GM12891 (cell line): ENCODE results near the gene CWF19L1.

Source experiments
- POLR2A ChIP-seq: IDR thresholded peaks from 2 replicates; pipeline ENCODE4 v1.6.1; 2011; ENCODE audit warnings: low read depth, low read length, control low read depth
- POLR2AphosphoS5 ChIP-seq: IDR thresholded peaks from 2 replicates; pipeline ENCODE4 v1.6.1; 2011; ENCODE audit warnings: low read depth, low read length, control low read depth
- POU2F2 ChIP-seq: IDR thresholded peaks from 2 replicates; pipeline ENCODE4 v1.6.1; 2011; ENCODE audit warnings: low read depth, mild to moderate bottlenecking, control low read depth, low read length, moderate library complexity
- TAF1 ChIP-seq: IDR thresholded peaks from 2 replicates; pipeline ENCODE4 v1.6.1; 2011; ENCODE audit warnings: low read depth, low read length, control low read depth

- TF ChIP-seq POLR2A (no peak), POLR2AphosphoS5 (no peak), POU2F2 (no peak), TAF1 (no peak)
Observed at GRCh38 chr10:100282907-100283306, 15.5 kb upstream of the CWF19L1 start.
